Activated CD8-positive, alpha-beta T cell treated with anti-CD3 and anti-CD28 coated beads for 36 hours (primary cell): Measurements from ENCODE around the gene GSK3B. TPM values are rescaled to one million over a fixed set of nuclear protein-coding genes. Genes with fewer than 3 reads are reported as not detected.

Source experiments
- ATAC-seq: fragments of 200-7000 bp; cut with Tn5 transposase; one replicate; pipeline ENCODE4 v1.10.0; 2021; ENCODE audit warnings: mild to moderate bottlenecking, moderate library complexity
- CTCF ChIA-PET: fragments of 350-600 bp; sonication (Branson Sonifier 250); formaldehyde crosslinking; loops from one replicate; lab custom pipeline; 2021; ENCODE audit warnings: antibody characterized with exemption; lab: Charles Lee
- POLR2A ChIA-PET: fragments of 350-600 bp; sonication (Branson Sonifier 250); formaldehyde crosslinking; loops from one replicate; lab custom pipeline; 2021; ENCODE audit warnings: antibody characterized with exemption; lab: Charles Lee
- DNase-seq: peaks from one replicate; pipeline ENCODE4 v3.0.0-alpha.2; 2020
- H3K27ac Mint-ChIP-seq: one replicate; pipeline ENCODE4 v1.8.0; 2021; ENCODE audit warnings: mild to moderate bottlenecking, mixed read lengths
- H3K27me3 Mint-ChIP-seq: one replicate; pipeline ENCODE4 v1.8.0; 2021; ENCODE audit warnings: mixed read lengths
- H3K36me3 Mint-ChIP-seq: one replicate; pipeline ENCODE4 v1.8.0; 2021; ENCODE audit warnings: low read depth, mixed read lengths
- H3K4me1 Mint-ChIP-seq: one replicate; pipeline ENCODE4 v1.8.0; 2021; ENCODE audit warnings: low read depth, mixed read lengths
- H3K4me3 Mint-ChIP-seq: one replicate; pipeline ENCODE4 v1.8.0; 2021; ENCODE audit warnings: mild to moderate bottlenecking, moderate library complexity, mixed read lengths
- H3K9me3 Mint-ChIP-seq: one replicate; pipeline ENCODE4 v1.8.0; 2021; ENCODE audit warnings: mixed read lengths
- intact Hi-C: fragments of 100-400 bp; cut with micrococcal nuclease; formaldehyde crosslinking; loops from one replicate; pipeline ENCODE4 v1.10.0; 2022
- total RNA-seq, 2 experiments: library from RNA; stranded (reverse); gene quantifications; one replicate each; pipeline ENCODE4 v1.2.3, GENCODE V29; 2021
- TF ChIP-seq, protein P1 (sequence below): fragments of 200-600 bp; IDR thresholded peaks from one replicate; pipeline ENCODE4 v1.8.0; 2022; ENCODE audit warnings: antibody characterized with exemption, mild to moderate bottlenecking

Gene GSK3B
- total RNA-seq, 2 experiments from 2014 or later: 29.0 to 32.1 TPM

- ATAC-seq (no peak), DNase-seq (no peak)
- TF ChIP-seq, protein P1, sequence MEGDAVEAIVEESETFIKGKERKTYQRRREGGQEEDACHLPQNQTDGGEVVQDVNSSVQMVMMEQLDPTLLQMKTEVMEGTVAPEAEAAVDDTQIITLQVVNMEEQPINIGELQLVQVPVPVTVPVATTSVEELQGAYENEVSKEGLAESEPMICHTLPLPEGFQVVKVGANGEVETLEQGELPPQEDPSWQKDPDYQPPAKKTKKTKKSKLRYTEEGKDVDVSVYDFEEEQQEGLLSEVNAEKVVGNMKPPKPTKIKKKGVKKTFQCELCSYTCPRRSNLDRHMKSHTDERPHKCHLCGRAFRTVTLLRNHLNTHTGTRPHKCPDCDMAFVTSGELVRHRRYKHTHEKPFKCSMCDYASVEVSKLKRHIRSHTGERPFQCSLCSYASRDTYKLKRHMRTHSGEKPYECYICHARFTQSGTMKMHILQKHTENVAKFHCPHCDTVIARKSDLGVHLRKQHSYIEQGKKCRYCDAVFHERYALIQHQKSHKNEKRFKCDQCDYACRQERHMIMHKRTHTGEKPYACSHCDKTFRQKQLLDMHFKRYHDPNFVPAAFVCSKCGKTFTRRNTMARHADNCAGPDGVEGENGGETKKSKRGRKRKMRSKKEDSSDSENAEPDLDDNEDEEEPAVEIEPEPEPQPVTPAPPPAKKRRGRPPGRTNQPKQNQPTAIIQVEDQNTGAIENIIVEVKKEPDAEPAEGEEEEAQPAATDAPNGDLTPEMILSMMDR: no peak
- intact Hi-C loops: no loop called here
- ChIA-PET POLR2A (no interaction called here), CTCF (interaction anchor here (1.4 kb wide), 1 partner anchor 209 kb away, joined by 3 read pairs; no protein-coding TSS in a partner anchor)
- H3K27me3 Mint-ChIP-seq: no peaks in the 10 kb centered on the region
- H3K36me3 Mint-ChIP-seq: peaks cover 13% of the 10 kb centered on the region
- H3K4me3 Mint-ChIP-seq: no peak overlapping the region
- H3K4me1 Mint-ChIP-seq: peaks cover 19% of the 10 kb centered on the region
- no peak overlapping the region for H3K27ac Mint-ChIP-seq
- no peaks in the 10 kb centered on the region for H3K9me3 Mint-ChIP-seq
These were observed 7.4 kb upstream of the GSK3B start for GRCh38 chr3:120101624-120102023.

DNA sequence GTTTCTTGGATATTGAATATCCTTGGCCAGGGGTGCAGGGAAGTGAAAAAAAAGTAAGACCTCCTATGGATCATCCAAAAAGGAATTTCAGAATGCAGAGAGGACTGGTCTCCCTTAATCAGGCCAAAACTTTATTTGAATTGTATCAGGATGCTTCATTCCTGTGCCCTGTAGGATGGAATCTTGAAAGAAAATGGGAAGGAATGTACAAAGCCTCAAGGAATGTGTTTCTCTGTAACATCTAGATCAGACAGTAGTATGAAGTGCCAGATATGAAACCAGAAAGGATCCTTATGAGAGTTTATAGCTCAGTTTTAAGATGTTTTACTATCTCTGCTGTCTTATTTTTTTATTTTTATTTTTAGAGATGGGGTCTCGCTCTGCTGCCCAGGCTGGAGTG, 6.5 kb upstream of the GSK3B start:
- POLR2A ChIA-PET: interaction anchor here (1.2 kb wide), 1 partner anchor 71 kb away, joined by 3 read pairs; no protein-coding TSS in a partner anchor
- Mint-ChIP-seq H3K36me3 (peaks cover 17% of the 10 kb centered on the region), H3K9me3 (no peaks in the 10 kb centered on the region), H3K4me1 (peaks cover 22% of the 10 kb centered on the region), H3K27me3 (no peaks in the 10 kb centered on the region), H3K27ac (no peak overlapping the region), H3K4me3 (no peak overlapping the region)
- intact Hi-C loops: no loop called here
- no peak for DNase-seq
- no peak for ATAC-seq
- CTCF ChIA-PET: no interaction called here
- TF ChIP-seq, protein P1: no peak

DNA sequence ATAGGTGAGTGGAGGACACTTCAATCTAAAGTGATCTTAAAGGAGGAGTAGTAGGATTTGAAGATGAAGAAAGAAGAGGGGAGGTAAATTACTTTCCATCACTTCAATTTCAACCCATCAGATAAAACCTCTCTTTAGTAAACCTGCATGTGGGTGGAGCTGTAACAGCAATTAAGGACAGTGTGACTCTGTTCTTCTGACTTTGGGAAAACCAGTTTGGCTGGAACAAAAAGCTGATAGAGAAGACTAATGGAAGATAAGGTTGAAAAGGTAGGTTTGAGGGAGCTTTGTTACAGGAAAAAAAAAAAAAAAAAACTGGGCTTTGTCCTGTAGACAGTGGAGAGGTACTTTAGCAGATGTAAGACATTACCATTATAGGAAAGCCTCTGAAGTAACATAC, 4.5 kb upstream of the GSK3B start:
- peaks cover 17% of the 10 kb centered on the region for H3K36me3 Mint-ChIP-seq
- intact Hi-C loops: loop anchor here (10.0 kb wide), 1 partner anchor 256 kb away; no protein-coding TSS in a partner anchor
- TF ChIP-seq, protein P1: no peak
- H3K27ac Mint-ChIP-seq: no peak overlapping the region
- CTCF ChIA-PET: interaction anchor here (0.8 kb wide), 1 partner anchor 207 kb away, joined by 3 read pairs; no protein-coding TSS in a partner anchor
- H3K9me3 Mint-ChIP-seq: no peaks in the 10 kb centered on the region
- H3K27me3 Mint-ChIP-seq: no peaks in the 10 kb centered on the region
- peaks cover 22% of the 10 kb centered on the region for H3K4me1 Mint-ChIP-seq
- POLR2A ChIA-PET: no interaction called here
- no peak overlapping the region for H3K4me3 Mint-ChIP-seq
- DNase-seq (no peak), ATAC-seq (no peak)

- POLR2A ChIA-PET: interaction anchor here (0.6 to 2.3 kb wide), 21 partner anchors 8 to 421 kb away, joined by 3 to 9 read pairs (median 4); partner anchors contain the start of gene LRRC58
- TF ChIP-seq, protein P1: no peak
- Mint-ChIP-seq H3K4me3 (no peak overlapping the region), H3K27ac (no peak overlapping the region), H3K9me3 (no peaks in the 10 kb centered on the region), H3K36me3 (peaks cover 17% of the 10 kb centered on the region), H3K27me3 (no peaks in the 10 kb centered on the region), H3K4me1 (peaks cover 19% of the 10 kb centered on the region)
- DNase-seq: no peak
- CTCF ChIA-PET: interaction anchor here (1.6 to 4.6 kb wide), 3 partner anchors 12 to 204 kb away, joined by 6 to 35 read pairs (median 8); no protein-coding TSS in a partner anchor
- ATAC-seq: no peak
- intact Hi-C loops: loop anchor here (10.0 kb wide), 1 partner anchor 259 kb away; no protein-coding TSS in a partner anchor
These were observed 1.8 kb upstream of the GSK3B start for GRCh38 chr3:120095979-120096426.
